A549 (cell line): ENCODE data around the gene GGCX. TPM values are rescaled to one million over a fixed set of nuclear protein-coding genes. Genes with fewer than 3 reads are reported as not detected.

Experiments
- ATAC-seq, 2 experiments: fragments of 200-7000 bp in 1 of 2; fragments of >200 bp in 1 of 2; cut with Nextera tagmentation in 1 of 2; cut with Tn5 transposase in 1 of 2; 3 replicates each; pipeline versions ENCODE4 v1.8.0 to v1.9.1; 2018 to 2020; ENCODE audit warnings: mild to moderate bottlenecking in 1 of 2, moderate library complexity in 1 of 2
- CTCF ChIA-PET: fragments of 300-600 bp; sonication (Branson Sonifier 250); formaldehyde crosslinking; extraction: SDS; loops from one replicate; lab custom pipeline; 2021; ENCODE audit warnings: antibody characterized with exemption, inconsistent platforms; lab: Yijun Ruan, JAX
- POLR2A ChIA-PET: fragments of 350-600 bp; formaldehyde crosslinking; extraction: SDS; loops from one replicate; lab custom pipeline; 2021; ENCODE audit warnings: antibody characterized with exemption, inconsistent platforms; lab: Yijun Ruan, JAX
- DNase-seq, 2 experiments: peaks; one replicate each; pipeline versions ENCODE4 v3.0.0 to v3.0.0-alpha.2; 2011 to 2016; ENCODE audit warnings: low read depth in 1 of 2, low spot score in 1 of 2
- FAIRE-seq: peaks from 2 replicates; lab custom pipeline; 2011; peaks lifted over from hg19 to GRCh38; lab: Jason Lieb, UNC
- H3K27ac ChIP-seq, 2 experiments: fragments of >200 bp; sonication (Bioruptor Twin); formaldehyde crosslinking; 3 replicates each; pipeline ENCODE4 v1.5.1; 2016 to 2017
- H3K4me1 ChIP-seq: fragments of >200 bp; sonication (Bioruptor Twin); formaldehyde crosslinking; 3 replicates; pipeline ENCODE4 v1.6.1; 2016
- H3K4me2 ChIP-seq: fragments of >200 bp; sonication (Bioruptor Twin); formaldehyde crosslinking; 3 replicates; pipeline ENCODE4 v1.6.1; 2016
- H3K4me3 ChIP-seq: fragments of >200 bp; sonication (Bioruptor Twin); formaldehyde crosslinking; 3 replicates; pipeline ENCODE4 v1.5.1; 2016
- H3K9me3 ChIP-seq: fragments of >200 bp; sonication (Bioruptor Twin); formaldehyde crosslinking; 3 replicates; pipeline ENCODE4 v1.6.1; 2016
- ATOH8 ChIP-seq: fragments of 250-450 bp; sonication (Bioruptor Pico); IDR thresholded peaks from 2 replicates; pipeline ENCODE4 v1.5.0; 2020; ENCODE audit warnings: low read depth, mild to moderate bottlenecking, moderate library complexity
- CEBPB ChIP-seq, 2 experiments: fragments of >200 bp in 1 of 2; sonication (Bioruptor Twin) in 1 of 2; formaldehyde crosslinking in 1 of 2; IDR thresholded peaks; 2 replicates each; pipeline ENCODE4 v1.6.1; 2012 to 2016
- CHD2 ChIP-seq: fragments of 150-350 bp; IDR thresholded peaks from 2 replicates; pipeline ENCODE4 v1.6.1; 2014; ENCODE audit warnings: low read length; ENCODE audit not compliant: partially characterized antibody
- CHD4 ChIP-seq: fragments of 200-600 bp; sonication (generic); IDR thresholded peaks from 2 replicates; pipeline ENCODE4 v1.6.1; 2016; ENCODE audit warnings: antibody characterized with exemption, mild to moderate bottlenecking, borderline replicate concordance
- CTCF ChIP-seq: fragments of >200 bp; sonication (Bioruptor Twin); formaldehyde crosslinking; IDR thresholded peaks from 3 replicates; pipeline ENCODE4 v1.5.1; 2016
- EHMT2 ChIP-seq: fragments of 200-600 bp; sonication (generic); IDR thresholded peaks from 2 replicates; pipeline ENCODE4 v1.6.1; 2016; ENCODE audit warnings: antibody characterized with exemption, low read depth, mild to moderate bottlenecking, moderate library complexity
- EP300 ChIP-seq, 2 experiments: fragments of >200 bp; sonication (Bioruptor Twin); formaldehyde crosslinking; IDR thresholded peaks; 2 replicates in 1 of 2; 3 replicates in 1 of 2; pipeline ENCODE4 v1.6.1; 2016 to 2017
- HEYL ChIP-seq: fragments of 250-450 bp; sonication (Bioruptor Pico); IDR thresholded peaks from 2 replicates; pipeline ENCODE4 v1.8.0; 2021; ENCODE audit warnings: mild to moderate bottlenecking, moderate library complexity
- HOXA7 ChIP-seq: fragments of 250-450 bp; sonication (Bioruptor Pico); IDR thresholded peaks from 2 replicates; pipeline ENCODE4 v1.5.0; 2020; ENCODE audit warnings: mild to moderate bottlenecking, moderate library complexity
- JUNB ChIP-seq: fragments of >200 bp; sonication (Bioruptor Twin); formaldehyde crosslinking; IDR thresholded peaks from 2 replicates; pipeline ENCODE4 v1.6.1; 2016
- MYC ChIP-seq: IDR thresholded peaks from 2 replicates; pipeline ENCODE4 v1.6.1; 2012; ENCODE audit warnings: mild to moderate bottlenecking, inconsistent platforms, low read length, improper control_type of control experiment, borderline replicate concordance
- NR3C1 ChIP-seq: fragments of >200 bp; sonication (Bioruptor Twin); formaldehyde crosslinking; IDR thresholded peaks from 3 replicates; pipeline ENCODE4 v1.6.1; 2017
- RAD21 ChIP-seq, 2 experiments: fragments of >200 bp in 1 of 2; sonication (Bioruptor Twin) in 1 of 2; formaldehyde crosslinking in 1 of 2; IDR thresholded peaks in 1 of 2; conservative IDR thresholded peaks in 1 of 2; 2 replicates in 1 of 2; 3 replicates in 1 of 2; pipeline ENCODE4 v1.6.1; 2012 to 2018; ENCODE audit warnings: inconsistent platforms in 1 of 2
- RARB ChIP-seq: fragments of 250-450 bp; sonication (Bioruptor Pico); IDR thresholded peaks from 2 replicates; pipeline ENCODE4 v1.8.0; 2021; ENCODE audit warnings: mild to moderate bottlenecking, moderate library complexity
- RCOR1 ChIP-seq: fragments of 150-350 bp; IDR thresholded peaks from 2 replicates; pipeline ENCODE4 v1.6.1; 2014; ENCODE audit warnings: antibody characterized with exemption, low read length, low read depth
- REST ChIP-seq: fragments of 200-600 bp; sonication (generic); IDR thresholded peaks from 2 replicates; pipeline ENCODE4 v1.6.1; 2016; ENCODE audit warnings: antibody characterized with exemption, mild to moderate bottlenecking, moderate library complexity
- RFX5 ChIP-seq: fragments of 450-650 bp; IDR thresholded peaks from 2 replicates; pipeline ENCODE4 v1.7.1; 2014; ENCODE audit warnings: antibody characterized with exemption, mild to moderate bottlenecking, moderate library complexity
- SREBF2 ChIP-seq: fragments of 450-650 bp; IDR thresholded peaks from 2 replicates; pipeline ENCODE4 v1.6.1; 2014; ENCODE audit warnings: mild to moderate bottlenecking, moderate library complexity
- TFCP2L1 ChIP-seq: fragments of 250-450 bp; sonication (Bioruptor Pico); IDR thresholded peaks from 2 replicates; pipeline ENCODE4 v1.5.0; 2021; ENCODE audit warnings: mild to moderate bottlenecking
- ZFP36 ChIP-seq: fragments of 450-650 bp; IDR thresholded peaks from 2 replicates; pipeline ENCODE4 v1.6.1; 2014; ENCODE audit warnings: borderline replicate concordance; ENCODE audit not compliant: partially characterized antibody
- ZNF302 ChIP-seq: fragments of 250-450 bp; sonication (Bioruptor Pico); IDR thresholded peaks from 2 replicates; pipeline ENCODE4 v1.9.0; 2021; ENCODE audit warnings: inconsistent platforms, mild to moderate bottlenecking, moderate library complexity
- ZSCAN20 ChIP-seq: fragments of 250-450 bp; sonication (Bioruptor Pico); IDR thresholded peaks from 2 replicates; pipeline ENCODE4 v1.8.0; 2022; ENCODE audit warnings: mild to moderate bottlenecking, moderate library complexity
- WGBS: methylation state at CpG from one replicate; pipeline ENCODE4 v1.1.6; 2017; ENCODE audit errors: missing lambda C conversion rate; 5-methylcytosine and 5-hydroxymethylcytosine counted together
- polyA plus RNA-seq, 4 experiments: library from polyadenylated mRNA; depleted of rRNA in 3 of 4; stranded (reverse); fragments of >200 nt; fragmentation: RNase III in 1 of 4; extraction: RNeasy Plus Mini Kit Qiagen cat#74134 plus additional on column Dnase treatment in 1 of 4; gene quantifications; 2 replicates in 3 of 4; 3 replicates in 1 of 4; pipeline ENCODE4 v1.2.3, GENCODE V29; 2011 to 2017

GGCX gene
- polyA plus RNA-seq, 2 of the 4 experiments (the other 2 are of a cell fraction) = 39.0 to 55.1 TPM

- WGBS = 58% methylated on average over 3 of the region's 3 CpGs
- Histone ChIP-seq H3K9me3 (no peaks in the 10 kb centered on the region), H3K4me2 (peak overlapping the region; percentile 50; the same call in 2 of the 3 replicates), H3K27ac (peak overlapping the region; percentile 61 to 83), H3K4me1 (peaks cover 58% of the 10 kb centered on the region), H3K4me3 (no peak overlapping the region)
- FAIRE-seq (no peak), DNase-seq (no peak), ATAC-seq (no peak)
- POLR2A ChIA-PET = interaction anchor here (3.3 kb wide), 1 partner anchor 36 kb away, joined by 19 read pairs; the partner anchor contains the start of gene MAT2A
- CTCF ChIA-PET = interaction anchor here (1.2 to 6.0 kb wide), 5 partner anchors 12 to 82 kb away, joined by 3 to 43 read pairs (median 13); partner anchors contain the start of gene MAT2A
- TF ChIP-seq ZSCAN20 (no peak), RFX5 (no peak), EHMT2 (no peak), RARB (CRISPR knock-in tag) (no peak), MYC (no peak), EP300 (IDR thresholded peaks at IDR 0.05) (no peak), ZNF302 (CRISPR knock-in tag) (no peak), JUNB (no peak), TFCP2L1 (CRISPR knock-in tag) (no peak), REST (no peak), NR3C1 (no peak), SREBF2 (no peak), HEYL (CRISPR knock-in tag) (no peak), CHD2 (no peak), CHD4 (no peak)
Measured at GRCh38 chr2:85502720-85503119, 58.6 kb downstream of the GGCX start.

GRCh38 chr2:85501248-85501647, 60.0 kb downstream of the GGCX start:
- FAIRE-seq (no peak), ATAC-seq (peak in 1 of 2 experiments; percentile 39; a peak in 3 of 6 replicates), DNase-seq (peak in 1 of 2 experiments; percentile 63)
- ChIA-PET POLR2A (interaction anchor here (3.3 kb wide), 1 partner anchor 38 kb away, joined by 19 read pairs; the partner anchor contains the start of gene MAT2A), CTCF (interaction anchor here (1.3 to 3.9 kb wide), 4 partner anchors 37 to 81 kb away, joined by 3 to 27 read pairs (median 10); partner anchors contain the start of gene MAT2A)
- H3K4me2 ChIP-seq = no peak overlapping the region
- H3K4me1 ChIP-seq = peaks cover 58% of the 10 kb centered on the region
- H3K27ac ChIP-seq = peak overlapping the region; percentile 39 to 73; a peak in 5 of 6 replicates
- H3K4me3 ChIP-seq = no peak overlapping the region
- WGBS = 62% methylated on average over 3 of the region's 3 CpGs
- TF ChIP-seq RCOR1 (no peak), CTCF (no peak), RAD21 (conservative IDR thresholded peaks at IDR 0.05 in 1 of 2, IDR thresholded peaks at IDR 0.05 in 1 of 2) (no peak), JUNB (no peak), MYC (no peak), HOXA7 (CRISPR knock-in tag) (no peak), CEBPB (IDR thresholded peaks at IDR 0.05) (no peak), CHD2 (no peak), ATOH8 (no peak), NR3C1 (no peak), ZFP36 (no peak)
- no peaks in the 10 kb centered on the region for H3K9me3 ChIP-seq
